ENCODE results near the gene NCK2.

The NCK2 gene

DNA sequence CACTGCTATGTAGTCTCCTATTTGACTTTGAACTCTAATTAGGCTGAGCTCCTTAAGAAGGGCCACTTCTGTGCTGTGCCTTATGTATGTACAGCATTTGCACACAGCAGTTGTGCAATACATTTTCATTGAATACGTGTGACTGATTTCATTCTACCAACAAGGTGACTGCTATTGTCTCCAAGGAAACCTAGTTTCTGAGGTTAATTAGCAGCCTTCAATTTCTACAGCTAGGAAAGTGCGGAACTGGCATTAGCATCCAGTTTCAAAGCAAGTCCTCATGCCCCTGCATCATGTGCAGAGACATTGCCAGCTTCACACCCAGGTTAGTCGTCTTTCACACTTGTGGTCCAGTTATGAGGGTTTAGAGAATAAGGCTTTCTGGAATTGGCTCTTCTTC is 58.6 kb downstream of the NCK2 start:
- DNase-seq (ENCODE audit: low read depth), result no peak
- no peak overlapping the region for H3K4me3 ChIP-seq (ENCODE audit: control insufficient read depth, low read depth, low read length)
- TF ChIP-seq, protein P1, sequence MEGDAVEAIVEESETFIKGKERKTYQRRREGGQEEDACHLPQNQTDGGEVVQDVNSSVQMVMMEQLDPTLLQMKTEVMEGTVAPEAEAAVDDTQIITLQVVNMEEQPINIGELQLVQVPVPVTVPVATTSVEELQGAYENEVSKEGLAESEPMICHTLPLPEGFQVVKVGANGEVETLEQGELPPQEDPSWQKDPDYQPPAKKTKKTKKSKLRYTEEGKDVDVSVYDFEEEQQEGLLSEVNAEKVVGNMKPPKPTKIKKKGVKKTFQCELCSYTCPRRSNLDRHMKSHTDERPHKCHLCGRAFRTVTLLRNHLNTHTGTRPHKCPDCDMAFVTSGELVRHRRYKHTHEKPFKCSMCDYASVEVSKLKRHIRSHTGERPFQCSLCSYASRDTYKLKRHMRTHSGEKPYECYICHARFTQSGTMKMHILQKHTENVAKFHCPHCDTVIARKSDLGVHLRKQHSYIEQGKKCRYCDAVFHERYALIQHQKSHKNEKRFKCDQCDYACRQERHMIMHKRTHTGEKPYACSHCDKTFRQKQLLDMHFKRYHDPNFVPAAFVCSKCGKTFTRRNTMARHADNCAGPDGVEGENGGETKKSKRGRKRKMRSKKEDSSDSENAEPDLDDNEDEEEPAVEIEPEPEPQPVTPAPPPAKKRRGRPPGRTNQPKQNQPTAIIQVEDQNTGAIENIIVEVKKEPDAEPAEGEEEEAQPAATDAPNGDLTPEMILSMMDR (IDR thresholded peaks at IDR 0.05; ENCODE audit: control insufficient read depth, insufficient read depth, low read depth, low read length, missing control alignments), result no peak

DNA sequence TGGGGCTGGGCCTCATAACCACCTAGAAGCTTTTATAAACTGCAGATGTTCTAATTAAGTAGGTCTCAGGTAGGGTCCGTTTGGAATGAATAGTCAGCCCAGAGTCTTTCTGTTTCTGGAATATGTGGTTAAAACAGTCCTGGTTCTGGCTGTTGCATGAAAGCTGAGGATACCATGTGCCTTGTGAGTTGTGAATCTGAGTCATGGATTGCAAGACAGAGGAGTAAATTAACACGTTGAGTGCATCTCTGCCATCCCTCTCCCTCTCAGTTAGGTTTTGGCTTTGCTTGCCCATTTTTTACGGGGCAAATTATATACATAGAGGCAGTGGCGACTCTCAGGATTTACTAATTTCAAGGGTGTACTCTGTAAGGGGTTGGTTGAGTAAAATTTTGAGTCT is 59.1 kb downstream of the NCK2 start:
- TF ChIP-seq, protein P1 (IDR thresholded peaks at IDR 0.05; ENCODE audit: control insufficient read depth, insufficient read depth, low read depth, low read length, missing control alignments), result no peak
- H3K4me3 ChIP-seq (ENCODE audit: control insufficient read depth, low read depth, low read length), result no peak overlapping the region
- no peak for DNase-seq (ENCODE audit: low read depth)

DNA sequence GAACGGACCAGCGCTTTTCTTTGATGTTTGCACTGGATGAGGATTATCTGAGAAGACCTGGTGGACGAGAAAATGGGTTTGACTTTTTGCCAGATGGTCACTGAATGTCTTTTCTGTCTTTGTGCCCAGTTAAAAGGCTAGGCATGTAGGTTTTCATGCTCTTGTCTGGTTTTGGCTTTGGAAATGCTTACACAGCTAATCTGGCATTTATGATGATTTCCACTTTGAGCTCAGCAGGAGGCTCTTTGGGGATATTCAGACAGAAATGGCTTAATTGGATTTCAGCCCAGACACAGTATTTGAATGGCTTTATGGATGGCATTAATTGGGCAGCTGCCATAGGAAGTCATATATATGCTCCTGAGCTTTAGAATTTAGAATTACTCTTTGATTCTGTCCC is 59.6 kb downstream of the NCK2 start:
- TF ChIP-seq, protein P1 (IDR thresholded peaks at IDR 0.05; ENCODE audit: control insufficient read depth, insufficient read depth, low read depth, low read length, missing control alignments), result no peak
- H3K4me3 ChIP-seq (ENCODE audit: control insufficient read depth, low read depth, low read length), result no peak overlapping the region
- DNase-seq (ENCODE audit: low read depth), result no peak

GRCh38 chr2:105806996-105807395 is 62.3 kb downstream of the NCK2 start:
- TF ChIP-seq, protein P1 (IDR thresholded peaks at IDR 0.05; ENCODE audit: control insufficient read depth, insufficient read depth, low read depth, low read length, missing control alignments), result no peak
- H3K4me3 ChIP-seq (ENCODE audit: control insufficient read depth, low read depth, low read length), result no peak overlapping the region
- no peak for DNase-seq (ENCODE audit: low read depth)

GRCh38 chr2:105808423-105809096 is 63.8 kb downstream of the NCK2 start:
- TF ChIP-seq, protein P1 (IDR thresholded peaks at IDR 0.05; ENCODE audit: control insufficient read depth, insufficient read depth, low read depth, low read length, missing control alignments), result no peak
- H3K4me3 ChIP-seq (ENCODE audit: control insufficient read depth, low read depth, low read length), result no peak overlapping the region
- DNase-seq (ENCODE audit: low read depth), result no peak

GRCh38 chr2:105809097-105809473 is 64.4 kb downstream of the NCK2 start:
- TF ChIP-seq, protein P1 (IDR thresholded peaks at IDR 0.05; ENCODE audit: control insufficient read depth, insufficient read depth, low read depth, low read length, missing control alignments), result no peak
- no peak for DNase-seq (ENCODE audit: low read depth)
- no peak overlapping the region for H3K4me3 ChIP-seq (ENCODE audit: control insufficient read depth, low read depth, low read length)
